CD4-positive, alpha-beta T cell treated with Interleukin-4 for 4 hours (primary cell): Measurements from ENCODE around the gene SCARB2.

Experiments used
- DNase-seq: peaks from one replicate; pipeline ENCODE4 v3.0.0-alpha.2; 2020

The SCARB2 gene

DNA sequence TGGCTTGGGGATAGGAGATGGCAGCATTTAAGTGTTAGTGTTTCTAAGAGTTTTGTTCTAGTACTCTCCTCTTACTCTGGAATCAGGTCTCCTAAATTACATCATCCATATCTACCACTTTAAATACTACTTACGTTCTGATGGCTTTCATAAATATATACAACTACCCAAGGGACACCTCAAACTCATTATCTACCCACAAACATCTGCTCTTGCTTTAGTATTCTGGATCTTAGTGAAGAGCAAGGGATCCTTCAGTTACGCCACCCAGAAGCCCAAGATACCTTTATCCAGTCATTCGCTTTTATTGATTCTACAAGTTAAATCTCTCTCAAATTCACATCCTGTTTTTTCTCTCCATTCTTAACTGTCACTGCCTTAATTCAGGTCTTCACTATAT, 72.4 kb downstream of the SCARB2 start:
- no peak for DNase-seq

DNA sequence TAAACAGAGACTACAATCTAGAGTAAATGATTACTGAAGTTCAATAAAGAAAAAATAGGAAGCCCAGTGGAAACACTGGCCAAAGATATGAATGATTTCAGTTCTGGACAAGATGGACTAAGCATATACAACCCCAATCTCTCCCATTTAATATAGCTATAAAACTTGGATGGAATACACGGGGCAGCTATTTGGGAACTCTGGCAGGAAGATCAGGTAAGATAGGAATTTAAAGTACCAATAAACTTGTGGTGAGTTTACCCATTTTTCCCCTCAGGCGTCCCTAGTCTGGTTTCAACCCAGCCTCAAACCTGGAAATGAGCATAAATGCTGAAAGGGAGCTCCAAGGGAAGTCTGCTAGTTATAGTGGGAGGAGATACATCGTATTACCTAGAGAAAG, 85.9 kb downstream of the SCARB2 start:
- DNase-seq = no peak

DNA sequence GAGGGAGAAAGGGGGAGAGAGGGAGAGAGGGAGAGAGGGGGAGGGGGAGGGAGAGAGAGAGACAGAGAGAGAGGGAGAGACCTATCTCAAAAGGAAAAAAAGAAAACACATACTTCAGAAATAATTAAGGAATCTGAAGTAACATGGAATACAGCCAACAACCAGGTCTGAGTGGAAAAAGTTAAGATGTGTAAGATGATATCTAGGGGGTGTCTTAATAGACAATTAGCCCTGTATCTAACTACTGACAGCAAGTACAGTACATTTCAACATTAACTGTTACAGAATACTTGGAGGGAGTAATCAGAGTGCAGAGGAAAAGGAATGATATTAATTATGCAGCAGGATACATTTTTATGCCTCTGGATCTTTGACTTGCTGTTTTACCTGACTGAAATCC, 87.8 kb downstream of the SCARB2 start:
- no peak for DNase-seq

DNA sequence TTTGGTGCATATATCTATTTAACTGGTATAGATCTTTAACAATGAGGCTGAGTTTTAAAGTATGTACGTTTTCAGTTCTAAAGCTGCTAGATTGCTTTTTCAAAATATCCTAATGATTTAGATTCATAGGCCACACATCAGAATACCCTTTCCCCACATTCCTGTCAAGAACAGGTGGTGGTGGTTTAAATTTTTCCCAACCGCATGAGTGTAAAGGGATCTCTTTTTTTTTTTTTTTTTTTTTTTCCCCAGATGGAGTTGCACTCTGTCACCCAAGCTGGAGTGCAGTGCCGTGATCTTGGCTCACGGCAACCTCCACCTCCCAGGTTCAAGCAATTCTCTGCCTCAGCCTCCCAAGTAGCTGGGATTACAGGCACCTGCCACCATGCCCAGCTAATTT, 93.4 kb downstream of the SCARB2 start:
- DNase-seq = no peak

DNA sequence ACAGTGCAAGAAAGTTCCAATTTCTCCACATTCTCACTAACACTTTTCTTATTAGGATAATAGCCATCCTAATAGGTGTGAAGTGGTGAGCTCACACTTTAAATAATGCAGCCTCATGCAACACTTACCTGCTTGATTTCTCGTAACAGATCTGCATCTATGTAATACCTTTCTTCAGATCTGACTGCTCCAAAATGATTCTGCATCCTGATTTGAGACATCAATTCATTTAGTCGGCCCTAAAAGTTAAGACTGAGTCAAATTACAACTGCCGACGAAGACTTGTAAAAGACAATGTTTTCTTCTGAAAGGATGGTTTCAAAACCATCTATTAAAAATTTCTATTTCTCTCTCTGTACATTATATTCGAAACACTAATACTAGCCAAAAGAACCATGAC, 96.1 kb downstream of the SCARB2 start:
- DNase-seq = no peak

DNA sequence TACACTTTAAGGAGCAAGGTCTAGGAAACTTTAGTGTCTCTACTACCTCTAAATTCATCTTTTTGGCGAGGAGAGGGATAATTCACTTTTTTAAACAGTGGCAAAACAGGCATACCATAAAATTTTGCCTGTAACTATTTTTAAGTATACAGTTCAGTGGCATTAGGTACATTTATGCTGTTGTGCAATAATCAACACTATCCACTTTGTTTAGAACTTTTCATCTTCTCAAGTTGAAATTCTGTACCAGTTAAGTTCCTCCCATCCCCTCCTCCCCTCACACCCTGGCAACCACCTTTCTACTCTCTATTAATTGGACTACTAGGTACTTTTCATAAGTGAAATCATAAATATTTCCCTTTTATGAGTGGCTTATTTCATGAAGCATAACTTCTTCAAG, 96.8 kb downstream of the SCARB2 start:
- no peak for DNase-seq
